ENCODE results near the gene KRTAP10-1. TPM values are rescaled to one million over a fixed set of nuclear protein-coding genes. Genes with fewer than 3 reads are reported as not detected.

Gene KRTAP10-1
- total and polyA plus RNA-seq, 2 of the 8 experiments (the other 6 are each of a cell fraction or from before 2014, with no cell fraction given): 0.08 TPM; not detected in 1

GRCh38 chr21:44514218-44514520, 25.8 kb downstream of the KRTAP10-1 start:
- Histone ChIP-seq H2AK5ac (ENCODE audit: low read depth, low read length) (no peak overlapping the region), H2AFZ (ENCODE audit: low read length) (no peak overlapping the region), H3K23ac (ENCODE audit: insufficient read length) (no peak overlapping the region), H3K4me1 (replicated peaks in 1 of 4; ENCODE audit: control insufficient read depth in 3 of 4, insufficient read depth in 4 of 4, low read length in 3 of 4) (peaks cover 0 to 3% (median 0%) of the 10 kb centered on the region in 4 experiments; a peak in 2 of 7 replicates), H2BK5ac (ENCODE audit: low read depth, low read length) (no peak overlapping the region), H3K9ac (replicated peaks in 1 of 4; ENCODE audit: extremely low read depth in 1 of 4, low read depth in 3 of 4, low read length in 3 of 4) (no peak overlapping the region), H3K79me1 (ENCODE audit: low read depth, low read length) (no peaks in the 10 kb centered on the region), H4K91ac (replicated peaks; ENCODE audit: insufficient read length, low read length) (no peak overlapping the region), H3K4ac (replicated peaks; ENCODE audit: insufficient read length, low read depth, low read length) (no peak overlapping the region), H3K36me3 (ENCODE audit: control insufficient read depth in 2 of 4, insufficient read depth in 4 of 4, low read length in 3 of 4) (peaks cover 0 to 5% (median 2%) of the 10 kb centered on the region in 4 experiments; a peak in 3 of 8 replicates), H3K27ac (ENCODE audit: low read depth, low read length) (no peak overlapping the region), H3K4me3 (ENCODE audit: extremely low read depth in 1 of 4, insufficient read depth in 2 of 4, low read depth in 3 of 4, low read length in 4 of 4) (no peak overlapping the region), H3K79me2 (ENCODE audit: control insufficient read depth in 1 of 2, insufficient read depth in 2 of 2, low read length in 2 of 2) (no peaks in the 10 kb centered on the region), H4K20me1 (replicated peaks in 1 of 2; ENCODE audit: control insufficient read depth in 1 of 2, insufficient read depth in 2 of 2, low read length in 2 of 2) (peaks cover 3 to 6% of the 10 kb centered on the region in 2 experiments), H3K56ac (replicated peaks; ENCODE audit: insufficient read length, low read depth, low read length) (no peak overlapping the region), H2BK20ac (ENCODE audit: low read length) (no peak overlapping the region), H2BK12ac (ENCODE audit: low read depth, low read length) (no peak overlapping the region), H3K4me2 (ENCODE audit: insufficient read depth in 1 of 2, low read depth in 2 of 2, low read length in 2 of 2) (no peak overlapping the region), H3K23me2 (ENCODE audit: low read depth, low read length) (0 out of 2 replicates have a peak, but pooled peaks cover 2% of the 10 kb centered on the region), H3K27me3 (replicated peaks in 1 of 4; ENCODE audit: control insufficient read depth in 3 of 4, extremely low read depth in 1 of 4, insufficient read depth in 3 of 4, low read length in 3 of 4) (no peaks in the 10 kb centered on the region), H4K8ac (ENCODE audit: extremely low read depth, insufficient read depth, low read length) (no peak overlapping the region; the same call in 1 of the 2 replicates), H3K18ac (ENCODE audit: extremely low read depth, low read length) (no peak overlapping the region), H2BK15ac (ENCODE audit: low read length) (no peak overlapping the region), H4K5ac (ENCODE audit: insufficient read length, low read depth, low read length) (no peak overlapping the region), H3K9me3 (ENCODE audit: insufficient read depth in 2 of 2, low read depth in 1 of 2, low read length in 1 of 2) (no peaks in the 10 kb centered on the region; a peak in 1 of 4 replicates), H2BK120ac (replicated peaks; ENCODE audit: low read depth, low read length) (no peak overlapping the region), H3K14ac (ENCODE audit: insufficient read length) (no peak overlapping the region)
- CTCF ChIA-PET (ENCODE audit: partially characterized antibody): interaction anchor here (0.6 to 1.3 kb wide), 4 partner anchors 19 to 132 kb away, joined by 3 read pairs; no protein-coding TSS in a partner anchor
- WGBS, 2 experiments (ENCODE audit: extremely low coverage in 1 of 2, insufficient coverage in 1 of 2, insufficient read length in 1 of 2, insufficient replicate concordance in 2 of 2, low coverage in 1 of 2, low lambda C conversion rate in 2 of 2, missing lambda C conversion rate in 1 of 2): 73% methylated on average over 7 of the region's 7 CpGs; no CpG with 5 or more reads in 1 of the 2 experiments
- DNase-seq (ENCODE audit: low read depth in 1 of 2, low spot score in 2 of 2) (no peak), FAIRE-seq (no peak)
- POLR2A ChIA-PET (ENCODE audit: partially characterized antibody): interaction anchor here (0.8 to 2.7 kb wide), 3 partner anchors 8 to 360 kb away, joined by 3 to 9 read pairs (median 3); no protein-coding TSS in a partner anchor
- TF ChIP-seq E2F6 (IDR thresholded peaks at IDR 0.05) (no peak), SIRT6 (IDR thresholded peaks at IDR 0.05; ENCODE audit: low read length) (no peak), EP300 (IDR thresholded peaks at IDR 0.05; ENCODE audit: borderline replicate concordance in 1 of 2, low read depth in 2 of 2, low read length in 2 of 2) (no peak), NANOG (IDR thresholded peaks at IDR 0.05; ENCODE audit: insufficient read depth, low read depth, low read length, poor library complexity, severe bottlenecking) (no peak), CREB1 (IDR thresholded peaks at IDR 0.05) (no peak), KDM1A (IDR thresholded peaks at IDR 0.05; ENCODE audit: borderline replicate concordance, low read length) (no peak), TEAD4 (IDR thresholded peaks at IDR 0.05; ENCODE audit: low read depth, low read length) (no peak), CEBPB (IDR thresholded peaks at IDR 0.05; ENCODE audit: low read depth, low read length) (no peak), SIX5 (IDR thresholded peaks at IDR 0.05; ENCODE audit: low read depth, low read length) (no peak), POLR2A (IDR thresholded peaks at IDR 0.05; ENCODE audit: control extremely low read depth in 1 of 2, low read depth in 2 of 2, low read length in 2 of 2) (no peak), RXRA (IDR thresholded peaks at IDR 0.05; ENCODE audit: insufficient read depth, low read depth, low read length) (no peak), YY1 (IDR thresholded peaks at IDR 0.05; ENCODE audit: low read depth, low read length) (no peak), KDM5A (IDR thresholded peaks at IDR 0.05; ENCODE audit: low read length) (no peak), CHD1 (IDR thresholded peaks at IDR 0.05; ENCODE audit: low read depth, low read length) (no peak), SUZ12 (IDR thresholded peaks at IDR 0.05; ENCODE audit: low read length) (no peak)

Measured in H1 (cell line).